ENCODE data around the gene SIK3.

Gene SIK3

GRCh38 chr11:117107701-117108590 is 9.7 kb upstream of the SIK3 start:
- DNase-seq, result no peak

- DNase-seq, result no peak
Measured at GRCh38 chr11:117100556-117100955, 2.3 kb upstream of the SIK3 start.

- no peak for DNase-seq
Measured at GRCh38 chr11:117099696-117100095, 1.5 kb upstream of the SIK3 start.

GRCh38 chr11:117097389-117098268 is 599 bp downstream of the SIK3 start:
- DNase-seq, result no peak

- DNase-seq, result no peak
Measured at GRCh38 chr11:117097014-117097388, 1.2 kb downstream of the SIK3 start.

- DNase-seq, result no peak
Measured at GRCh38 chr11:117096201-117096991, 1.8 kb downstream of the SIK3 start.

GRCh38 chr11:117095284-117096161 is 2.7 kb downstream of the SIK3 start:
- DNase-seq, result peak; percentile 82

GRCh38 chr11:117094776-117095175 is 3.5 kb downstream of the SIK3 start:
- peak; percentile 48 for DNase-seq

DNA sequence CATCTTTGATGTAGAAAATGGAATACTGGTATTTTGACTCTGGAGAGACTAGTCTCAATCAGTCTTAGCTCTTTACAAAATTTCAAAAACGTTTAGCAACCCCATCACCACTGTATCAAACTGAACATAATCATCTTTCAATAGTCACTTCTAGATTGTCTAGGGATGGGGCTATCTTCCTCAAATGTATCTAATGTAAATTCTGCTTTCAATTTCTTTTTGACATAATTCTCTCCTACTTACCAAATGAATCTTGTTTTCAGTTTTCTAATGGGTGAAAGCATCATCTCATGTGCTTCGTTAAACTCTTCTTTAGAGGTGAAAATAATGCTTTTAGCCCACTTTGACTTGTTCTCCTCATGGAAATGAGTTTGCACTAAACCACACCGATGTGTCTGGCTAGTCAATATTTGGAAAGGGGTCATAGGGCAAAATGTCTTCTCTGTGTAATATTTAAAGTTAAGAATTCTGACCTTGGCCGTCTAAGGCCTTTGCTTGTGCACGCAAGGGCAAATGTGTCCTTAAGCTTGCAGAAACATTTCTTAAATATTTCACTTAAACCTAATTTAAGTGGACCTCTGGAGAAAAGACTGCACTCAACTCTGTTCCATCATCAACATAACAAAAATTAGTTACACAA is 5.2 kb downstream of the SIK3 start:
- no peak for DNase-seq

- no peak for DNase-seq
Measured at GRCh38 chr11:117091753-117092477, 6.3 kb downstream of the SIK3 start.

DNA sequence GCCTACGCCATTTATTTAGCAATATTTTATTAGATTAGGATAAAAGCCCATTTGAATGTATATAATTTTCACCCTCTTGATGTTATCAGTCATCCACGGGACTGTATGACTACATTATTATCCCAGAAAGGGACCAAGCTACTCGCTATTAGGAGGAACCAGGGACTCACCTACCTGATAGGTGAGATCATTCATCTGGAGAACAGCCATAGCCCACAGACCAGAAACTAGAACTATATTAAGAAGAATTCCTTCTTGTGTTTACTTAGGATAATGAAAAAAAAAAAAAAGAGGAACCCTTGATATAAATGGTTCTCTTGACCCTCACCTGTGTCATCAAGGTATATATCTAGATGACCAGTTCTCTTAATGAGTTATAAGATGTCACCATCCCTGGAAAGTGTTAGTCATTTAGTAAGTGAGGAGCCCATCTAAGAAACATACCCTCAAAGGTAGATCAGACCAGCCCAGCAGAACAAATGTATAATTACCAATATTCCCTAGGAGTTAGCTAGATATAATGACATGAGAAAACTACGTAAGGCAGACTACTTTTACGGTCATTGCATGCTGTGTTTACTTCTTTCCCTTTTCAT is 8.0 kb downstream of the SIK3 start:
- DNase-seq, result no peak

DNA sequence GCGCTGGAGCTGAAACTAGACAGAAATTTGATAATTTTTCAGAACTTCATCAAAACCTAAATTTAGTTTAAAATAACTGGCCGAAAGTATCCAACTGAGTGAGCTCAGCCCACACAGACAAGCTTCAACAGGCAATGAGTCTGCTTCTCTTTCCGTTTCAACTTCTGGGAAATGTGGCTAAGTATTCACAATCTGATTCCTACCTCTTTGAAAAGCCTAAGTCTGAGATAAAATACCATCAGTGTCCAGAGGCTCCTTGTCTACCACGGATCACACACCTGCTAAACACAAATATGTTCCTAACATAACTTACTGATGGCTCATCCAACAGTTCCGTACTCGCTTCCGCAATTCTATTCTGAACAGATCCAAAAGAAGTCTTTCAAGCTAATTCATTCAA is 8.5 kb downstream of the SIK3 start:
- no peak for DNase-seq

DNA sequence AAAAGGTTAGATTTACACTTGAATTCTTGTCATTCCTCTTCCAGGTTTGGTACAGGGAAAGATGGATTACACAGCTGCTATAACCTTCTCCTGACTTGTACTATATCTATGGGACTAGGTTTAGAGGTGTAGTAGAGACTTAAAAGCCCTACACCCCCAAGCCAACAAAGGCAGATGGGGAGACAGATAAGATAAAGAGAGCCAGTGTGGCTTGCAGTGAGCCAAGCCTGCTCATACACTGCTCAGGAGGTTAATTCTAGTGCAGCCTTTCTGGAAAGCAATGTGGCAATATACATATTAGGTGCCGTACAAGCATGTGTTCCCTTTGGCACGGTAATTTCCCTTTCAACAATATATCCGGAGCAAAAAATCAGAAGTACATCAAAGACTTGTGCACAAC is 10.8 kb downstream of the SIK3 start:
- DNase-seq, result no peak

DNA sequence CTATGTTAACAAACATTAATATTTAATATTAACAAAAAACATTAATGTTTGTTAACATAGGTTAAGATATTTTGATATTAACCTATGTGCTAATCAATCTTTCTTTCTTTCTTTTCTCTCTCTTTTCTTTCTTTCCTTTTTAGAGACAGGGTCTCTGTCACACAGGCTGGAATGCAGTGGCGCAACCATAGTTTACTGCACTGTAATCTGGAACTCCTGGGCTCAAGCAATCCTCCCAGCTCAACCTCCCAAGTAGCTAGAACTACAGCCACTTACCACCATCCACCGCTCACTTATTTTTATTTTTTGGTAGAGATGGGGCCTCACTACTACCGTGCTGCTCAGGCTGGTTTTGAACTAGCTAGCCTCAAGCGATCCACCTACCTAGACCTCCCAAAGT is 13.2 kb downstream of the SIK3 start:
- DNase-seq, result no peak

DNA sequence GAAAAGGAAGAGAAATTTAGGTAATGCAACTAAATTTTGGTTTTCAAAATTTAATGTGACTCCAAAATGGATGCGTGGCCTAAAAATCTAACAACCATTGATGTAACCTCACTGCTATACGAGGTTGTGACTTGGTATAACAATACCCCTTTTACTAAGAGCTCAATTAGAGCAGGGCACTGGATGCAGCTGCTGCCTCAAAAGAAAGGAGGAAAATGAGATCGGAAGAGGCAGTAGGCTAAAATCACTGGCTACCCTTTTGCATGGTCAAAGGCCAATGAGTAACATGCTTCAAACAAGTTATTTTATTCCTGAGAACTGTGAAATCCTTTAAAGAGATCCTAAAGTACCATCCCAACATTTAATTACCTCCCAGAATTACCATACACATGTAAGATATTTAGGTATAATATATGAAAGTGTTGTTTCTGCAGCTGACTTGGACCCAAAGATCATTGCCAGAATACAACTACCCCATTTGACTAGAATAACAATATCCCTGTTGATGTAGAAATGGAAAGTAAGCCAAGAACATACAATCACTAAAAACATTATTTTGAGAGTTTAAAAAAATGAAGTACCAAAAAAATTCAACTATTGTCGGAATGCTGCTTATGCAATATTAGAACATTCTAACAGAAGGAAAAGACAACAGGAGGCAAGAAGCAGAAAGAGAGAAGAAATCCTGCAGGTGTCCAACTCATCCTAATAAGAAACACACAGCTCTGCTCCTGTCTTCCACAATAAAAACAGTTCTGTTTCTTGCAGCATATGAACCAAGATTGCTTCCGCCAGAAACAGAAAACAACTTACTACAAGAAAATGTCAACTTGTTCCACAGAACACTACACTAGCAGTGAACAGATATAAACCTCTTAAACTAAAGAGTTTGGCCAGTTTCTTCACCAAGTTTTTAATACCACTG is 15.0 kb downstream of the SIK3 start:
- DNase-seq, result no peak

DNA sequence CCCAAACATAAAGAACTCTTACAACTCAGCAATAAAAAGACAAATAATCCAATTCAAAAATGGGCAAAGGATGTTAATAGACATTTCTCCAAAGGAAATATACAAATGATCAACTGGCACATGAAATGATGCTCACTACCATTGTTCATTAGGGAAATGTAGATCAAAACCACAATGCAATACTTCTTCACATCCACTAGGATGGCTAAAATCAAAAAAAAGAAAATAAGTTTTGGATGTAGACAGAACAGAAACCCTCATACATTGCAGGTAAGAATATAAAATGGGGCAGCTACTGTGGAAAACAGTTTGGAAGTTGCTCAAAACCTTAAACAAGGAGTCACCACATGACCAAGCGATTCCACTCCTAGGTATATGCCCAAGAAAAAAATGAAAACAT is 16.3 kb downstream of the SIK3 start:
- DNase-seq, result no peak

DNA sequence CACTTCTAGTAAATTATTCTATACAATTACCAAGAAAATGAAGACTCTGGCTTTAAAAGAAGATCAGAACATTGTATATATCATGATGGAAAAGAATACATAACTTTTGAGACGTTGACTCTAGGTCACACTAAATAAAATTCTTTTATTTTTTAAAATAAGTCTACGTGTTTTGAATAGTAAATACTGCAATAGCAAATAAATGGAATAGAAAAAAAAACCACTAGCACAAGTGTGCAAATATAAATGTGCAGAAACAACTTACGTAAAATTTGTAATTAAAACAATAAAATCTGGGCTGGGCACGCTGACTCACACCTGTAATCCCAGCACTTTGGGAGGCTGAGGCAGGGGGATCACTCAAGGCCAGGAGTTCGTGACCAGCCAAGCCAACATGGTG is 17.9 kb downstream of the SIK3 start:
- no peak for DNase-seq

GRCh38 chr11:117076941-117077691 is 21.1 kb downstream of the SIK3 start:
- DNase-seq, result no peak

- peak; percentile 69 for DNase-seq
Measured at GRCh38 chr11:117075186-117075585, 23.0 kb downstream of the SIK3 start.

Data from fibroblast of skin of right quadriceps (primary cell).